Brain pericyte (primary cell): ENCODE data around the gene NEFH.
"Not testable (repeated sequence)": the region's sequence is repeated elsewhere in the genome, so short reads cannot be mapped to it uniquely, and the experiment has no call there.

Experiments used
- DNase-seq: peaks from one replicate; pipeline ENCODE4 v3.0.0-alpha.2; 2012; ENCODE audit warnings: low read depth, low spot score

NEFH gene

GRCh38 chr22:29479417-29480261, at the start of gene NEFH:
Gene NEFH, plus strand, starts transcription at chr22:29480218. Its CDS starts 45 bp downstream, at chr22:29480263.
- DNase-seq, result no peak

GRCh38 chr22:29431986-29432385, 48.0 kb upstream of the NEFH start:
- no peak for DNase-seq

- no peak for DNase-seq
Measured at GRCh38 chr22:29433856-29434255, 46.2 kb upstream of the NEFH start.

- DNase-seq, result no peak
Measured at GRCh38 chr22:29434288-29434687, 45.7 kb upstream of the NEFH start.

- no peak for DNase-seq
Measured at GRCh38 chr22:29435236-29436136, 44.5 kb upstream of the NEFH start.

GRCh38 chr22:29438283-29438682, 41.7 kb upstream of the NEFH start, which contains the start of gene RFPL1:
Gene RFPL1, plus strand, starts transcription at chr22:29438583.
- DNase-seq, result not testable (repeated sequence)

GRCh38 chr22:29442976-29443375, 37.0 kb upstream of the NEFH start:
- DNase-seq, result no peak

GRCh38 chr22:29443452-29443851, 36.6 kb upstream of the NEFH start:
- DNase-seq, result no peak

GRCh38 chr22:29443861-29444792, 35.9 kb upstream of the NEFH start:
- DNase-seq, result no peak

- DNase-seq, result no peak
Measured at GRCh38 chr22:29445508-29445907, 34.5 kb upstream of the NEFH start.

- no peak for DNase-seq
Measured at GRCh38 chr22:29447906-29448305, 32.1 kb upstream of the NEFH start.

- no peak for DNase-seq
Measured at GRCh38 chr22:29449296-29449875, 30.6 kb upstream of the NEFH start.

GRCh38 chr22:29450222-29450621, 29.8 kb upstream of the NEFH start:
- no peak for DNase-seq

- no peak for DNase-seq
Measured at GRCh38 chr22:29451863-29452262, 28.2 kb upstream of the NEFH start.

- DNase-seq, result no peak
Measured at GRCh38 chr22:29454276-29454675, 25.7 kb upstream of the NEFH start.

GRCh38 chr22:29456211-29456671, 23.8 kb upstream of the NEFH start:
- no peak for DNase-seq

GRCh38 chr22:29457730-29458129, 22.3 kb upstream of the NEFH start:
- DNase-seq, result no peak

- DNase-seq, result no peak
Measured at GRCh38 chr22:29458551-29458950, 21.5 kb upstream of the NEFH start.

GRCh38 chr22:29459773-29460172, 20.2 kb upstream of the NEFH start:
- DNase-seq, result no peak

- no peak for DNase-seq
Measured at GRCh38 chr22:29461263-29461662, 18.8 kb upstream of the NEFH start.

GRCh38 chr22:29463629-29464028, 16.4 kb upstream of the NEFH start:
- DNase-seq, result no peak
